ENCODE data around the gene MYO1E. TPM values are rescaled to one million over a fixed set of nuclear protein-coding genes. Genes with fewer than 3 reads are reported as not detected.

The MYO1E gene
- total RNA-seq, 4 donors from 2014 or later, result 245 to 380 (median 268) TPM

DNA sequence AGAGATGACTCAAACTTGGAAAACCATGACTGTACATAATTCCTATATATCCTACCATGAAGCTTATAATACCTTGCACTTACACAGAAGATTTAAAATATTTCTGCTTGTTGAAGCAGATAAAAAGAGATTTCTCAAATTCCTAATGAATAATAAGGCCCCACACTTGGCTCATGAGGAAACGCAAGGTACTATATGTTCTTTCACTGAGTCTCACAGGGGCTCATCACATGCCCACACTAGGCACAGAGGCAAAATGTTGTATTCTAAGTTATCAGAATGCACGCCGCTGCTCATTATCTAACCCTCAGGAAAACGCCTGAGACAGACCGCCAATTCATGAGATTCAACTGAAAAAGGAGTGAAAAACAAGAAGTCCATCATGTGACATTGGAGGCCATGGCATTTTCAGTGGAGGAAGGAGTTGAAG lies 5.6 kb downstream of the MYO1E start:
- TF ChIP-seq POLR2A (IDR thresholded peaks at IDR 0.05) (no peak), CTCF (IDR thresholded peaks at IDR 0.05) (no peak)
- peaks cover 0 to 12% (median 4%) of the 10 kb centered on the region in 4 donors for H3K4me1 ChIP-seq
- H3K27me3 ChIP-seq, result no peaks in the 10 kb centered on the region
- no peak overlapping the region for H3K27ac ChIP-seq
- H3K36me3 ChIP-seq, result no peaks in the 10 kb centered on the region
- DNase-seq, result no peak
- H3K4me3 ChIP-seq, result no peak overlapping the region
- H3K9me3 ChIP-seq, result no peaks in the 10 kb centered on the region

- H3K4me1 ChIP-seq, result peaks cover 0 to 12% (median 4%) of the 10 kb centered on the region in 4 donors
- no peaks in the 10 kb centered on the region for H3K9me3 ChIP-seq
- H3K4me3 ChIP-seq, result no peak overlapping the region
- H3K27ac ChIP-seq, result no peak overlapping the region
- H3K27me3 ChIP-seq, result no peaks in the 10 kb centered on the region
- no peak for DNase-seq
- H3K36me3 ChIP-seq, result no peaks in the 10 kb centered on the region
- no peak for TF ChIP-seq CTCF (IDR thresholded peaks at IDR 0.05)
- TF ChIP-seq POLR2A (IDR thresholded peaks at IDR 0.05), result no peak
Measured at GRCh38 chr15:59366333-59367021, 6.2 kb downstream of the MYO1E start.

DNA sequence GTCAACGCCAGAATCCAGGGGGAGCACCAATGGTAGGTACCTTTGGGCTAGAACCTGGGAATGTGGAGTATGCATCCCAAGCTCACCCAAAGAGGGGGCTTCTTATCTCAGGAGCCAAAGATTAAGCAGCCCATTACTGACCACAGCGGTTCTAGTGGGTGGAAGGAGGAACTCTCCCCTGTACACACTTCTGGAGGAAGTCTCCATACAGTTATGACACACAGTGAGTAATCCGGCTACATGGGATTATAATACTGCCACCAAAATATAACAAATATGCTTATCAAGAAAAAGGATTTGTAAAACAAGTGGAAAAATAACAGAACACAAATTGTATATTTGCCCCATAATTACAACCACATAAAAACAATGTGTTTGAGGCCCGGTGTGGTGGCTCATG lies 8.4 kb downstream of the MYO1E start:
- Histone ChIP-seq H3K4me1 (peaks cover 0 to under 1% (median 0%) of the 10 kb centered on the region in 4 donors), H3K9me3 (no peaks in the 10 kb centered on the region), H3K27ac (no peak overlapping the region), H3K4me3 (no peak overlapping the region), H3K27me3 (no peaks in the 10 kb centered on the region), H3K36me3 (no peaks in the 10 kb centered on the region)
- TF ChIP-seq POLR2A (IDR thresholded peaks at IDR 0.05), result no peak
- no peak for TF ChIP-seq CTCF (IDR thresholded peaks at IDR 0.05)
- no peak for DNase-seq

DNA sequence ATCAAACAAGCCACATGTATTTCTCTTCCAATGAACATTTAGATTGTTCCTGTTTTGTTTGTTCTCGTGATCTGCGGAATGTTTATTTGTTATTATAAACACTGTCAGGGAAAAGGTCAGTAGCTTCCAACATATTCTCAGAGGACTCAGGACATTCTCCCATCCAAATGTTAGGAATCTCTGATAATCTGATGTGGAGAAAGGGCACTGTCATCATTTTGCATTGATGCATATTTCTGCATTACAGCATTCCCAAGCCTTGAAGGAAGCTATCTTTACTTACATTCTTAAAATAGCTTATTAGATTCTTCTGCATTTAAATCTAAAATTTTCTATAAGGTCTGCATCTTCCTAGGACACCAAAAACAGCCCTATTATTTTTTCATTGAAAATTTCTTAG lies 10.3 kb downstream of the MYO1E start:
- no peaks in the 10 kb centered on the region for H3K36me3 ChIP-seq
- no peaks in the 10 kb centered on the region for H3K4me1 ChIP-seq
- H3K27me3 ChIP-seq, result no peaks in the 10 kb centered on the region
- no peak for DNase-seq
- no peaks in the 10 kb centered on the region for H3K9me3 ChIP-seq
- no peak for TF ChIP-seq CTCF (IDR thresholded peaks at IDR 0.05)
- TF ChIP-seq POLR2A (IDR thresholded peaks at IDR 0.05), result no peak
- H3K4me3 ChIP-seq, result no peak overlapping the region
- no peak overlapping the region for H3K27ac ChIP-seq

GRCh38 chr15:59360896-59361295 lies 11.8 kb downstream of the MYO1E start:
- no peaks in the 10 kb centered on the region for H3K36me3 ChIP-seq
- no peak overlapping the region for H3K4me3 ChIP-seq
- TF ChIP-seq POLR2A (IDR thresholded peaks at IDR 0.05) (no peak), CTCF (IDR thresholded peaks at IDR 0.05) (no peak)
- H3K27me3 ChIP-seq, result no peaks in the 10 kb centered on the region
- no peak for DNase-seq
- no peak overlapping the region for H3K27ac ChIP-seq
- no peaks in the 10 kb centered on the region for H3K9me3 ChIP-seq
- H3K4me1 ChIP-seq, result no peaks in the 10 kb centered on the region
